ENCODE data around the gene FAM76A.

The FAM76A gene

GRCh38 chr1:27705545-27705944 lies 20.2 kb upstream of the FAM76A start:
- TF ChIP-seq SNAI2 (CRISPR knock-in tag; IDR thresholded peaks at IDR 0.05) (no peak), CREB5 (CRISPR knock-in tag; IDR thresholded peaks at IDR 0.05; ENCODE audit: low read depth) (no peak), PATZ1 (CRISPR knock-in tag; IDR thresholded peaks at IDR 0.05; ENCODE audit: borderline replicate concordance) (no peak), ZFP3 (CRISPR knock-in tag; IDR thresholded peaks at IDR 0.05) (no peak), PPARA (CRISPR knock-in tag; IDR thresholded peaks at IDR 0.05; ENCODE audit: borderline replicate concordance) (no peak), POU6F1 (CRISPR knock-in tag; IDR thresholded peaks at IDR 0.05; ENCODE audit: borderline replicate concordance, low read depth) (no peak), ZC3H10 (CRISPR knock-in tag; IDR thresholded peaks at IDR 0.05) (no peak), ZNF70 (CRISPR knock-in tag; IDR thresholded peaks at IDR 0.05) (no peak), TOX (CRISPR knock-in tag; IDR thresholded peaks at IDR 0.05; ENCODE audit: borderline replicate concordance) (no peak), CSDC2 (CRISPR knock-in tag; IDR thresholded peaks at IDR 0.05) (no peak), ZFP30 (CRISPR knock-in tag; IDR thresholded peaks at IDR 0.05) (no peak), ZNF565 (CRISPR knock-in tag; conservative IDR thresholded peaks at IDR 0.05; ENCODE audit: low read depth) (no peak), TCF4 (CRISPR knock-in tag; IDR thresholded peaks at IDR 0.05; ENCODE audit: borderline replicate concordance) (no peak), ESRRG (CRISPR knock-in tag; IDR thresholded peaks at IDR 0.05) (no peak), BACH2 (CRISPR knock-in tag; IDR thresholded peaks at IDR 0.05; ENCODE audit: borderline replicate concordance) (no peak), GLIS3 (CRISPR knock-in tag; IDR thresholded peaks at IDR 0.05) (no peak), RARB (CRISPR knock-in tag; IDR thresholded peaks at IDR 0.05) (no peak)
- no peak for ATAC-seq

GRCh38 chr1:27710574-27710973 lies 15.2 kb upstream of the FAM76A start:
- TF ChIP-seq PPARA (CRISPR knock-in tag; IDR thresholded peaks at IDR 0.05; ENCODE audit: borderline replicate concordance) (no peak), ZNF8 (CRISPR knock-in tag; IDR thresholded peaks at IDR 0.05) (no peak), SNAI2 (CRISPR knock-in tag; IDR thresholded peaks at IDR 0.05) (no peak), GLIS3 (CRISPR knock-in tag; IDR thresholded peaks at IDR 0.05) (no peak), CREB5 (CRISPR knock-in tag; IDR thresholded peaks at IDR 0.05; ENCODE audit: low read depth) (no peak), ZNF70 (CRISPR knock-in tag; IDR thresholded peaks at IDR 0.05) (no peak), ZFP30 (CRISPR knock-in tag; IDR thresholded peaks at IDR 0.05) (no peak), OSR1 (CRISPR knock-in tag; IDR thresholded peaks at IDR 0.05) (no peak), TOX (CRISPR knock-in tag; IDR thresholded peaks at IDR 0.05; ENCODE audit: borderline replicate concordance) (no peak), BACH2 (CRISPR knock-in tag; IDR thresholded peaks at IDR 0.05; ENCODE audit: borderline replicate concordance) (no peak), CSRNP3 (CRISPR knock-in tag; IDR thresholded peaks at IDR 0.05) (no peak), POU6F1 (CRISPR knock-in tag; IDR thresholded peaks at IDR 0.05; ENCODE audit: borderline replicate concordance, low read depth) (no peak)
- no peak for ATAC-seq

- no peak for TF ChIP-seq CSRNP3 (CRISPR knock-in tag; IDR thresholded peaks at IDR 0.05)
- no peak for TF ChIP-seq ZC3H10 (CRISPR knock-in tag; IDR thresholded peaks at IDR 0.05)
- no peak for TF ChIP-seq ZNF70 (CRISPR knock-in tag; IDR thresholded peaks at IDR 0.05)
- no peak for TF ChIP-seq ZFP3 (CRISPR knock-in tag; IDR thresholded peaks at IDR 0.05)
- TF ChIP-seq ARNTL (CRISPR knock-in tag; IDR thresholded peaks at IDR 0.05; ENCODE audit: borderline replicate concordance, low read depth): no peak
- no peak for TF ChIP-seq BACH2 (CRISPR knock-in tag; IDR thresholded peaks at IDR 0.05; ENCODE audit: borderline replicate concordance)
- TF ChIP-seq CREB5 (CRISPR knock-in tag; IDR thresholded peaks at IDR 0.05; ENCODE audit: low read depth): no peak
- TF ChIP-seq ESRRG (CRISPR knock-in tag; IDR thresholded peaks at IDR 0.05): no peak
- no peak for TF ChIP-seq RARB (CRISPR knock-in tag; IDR thresholded peaks at IDR 0.05)
- no peak for TF ChIP-seq ZNF565 (CRISPR knock-in tag; conservative IDR thresholded peaks at IDR 0.05; ENCODE audit: low read depth)
- TF ChIP-seq TOX (CRISPR knock-in tag; IDR thresholded peaks at IDR 0.05; ENCODE audit: borderline replicate concordance): no peak
- no peak for ATAC-seq
Measured at GRCh38 chr1:27713139-27713725, 12.5 kb upstream of the FAM76A start.
